Liver (tissue), 9 donors: Measurements from ENCODE around the gene HCFC1. TPM values are rescaled to one million over a fixed set of nuclear protein-coding genes. Genes with fewer than 3 reads are reported as not detected.

ENCODE experiments used
- DNase-seq: peaks from one replicate; pipeline ENCODE4 v3.0.0-alpha.2; 2017; ENCODE audit warnings: low spot score
- H3K27ac ChIP-seq, 2 donors: one replicate each; pipeline ENCODE4 v1.7.0; 2013; ENCODE audit warnings: inconsistent platforms in 2 of 2, low read length in 2 of 2, control low read depth in 1 of 2, low read depth in 1 of 2, mild to moderate bottlenecking in 1 of 2
- H3K27me3 ChIP-seq, 4 donors: one replicate each; pipeline versions ENCODE4 v1.6.1 to v1.7.0; 2013; ENCODE audit warnings: low read length in 3 of 4, inconsistent platforms in 1 of 4, mild to moderate bottlenecking in 1 of 4, moderate library complexity in 1 of 4; ENCODE audit not compliant: control insufficient read depth in 4 of 4, insufficient read depth in 4 of 4
- H3K36me3 ChIP-seq, 4 donors: one replicate each; pipeline versions ENCODE4 v1.6.1 to v1.7.0; 2013; ENCODE audit warnings: low read length in 3 of 4, mild to moderate bottlenecking in 3 of 4, low read depth in 1 of 4, moderate library complexity in 1 of 4; ENCODE audit not compliant: control insufficient read depth in 4 of 4, insufficient read depth in 3 of 4
- H3K4me1 ChIP-seq, 4 donors: one replicate each; pipeline versions ENCODE4 v1.6.1 to v1.7.0; 2013; ENCODE audit warnings: low read length in 3 of 4, mild to moderate bottlenecking in 3 of 4, moderate library complexity in 1 of 4; ENCODE audit not compliant: control insufficient read depth in 4 of 4, insufficient read depth in 4 of 4
- H3K4me3 ChIP-seq, 3 donors: one replicate each; pipeline versions ENCODE4 v1.6.1 to v1.7.0; 2013; ENCODE audit warnings: low read length in 3 of 3, control low read depth in 1 of 3, low read depth in 1 of 3, mild to moderate bottlenecking in 1 of 3
- H3K9ac ChIP-seq, 2 donors: one replicate each; pipeline ENCODE4 v1.7.0; 2013; ENCODE audit warnings: low read length in 2 of 2, mild to moderate bottlenecking in 2 of 2, moderate library complexity in 2 of 2, control low read depth in 1 of 2, low read depth in 1 of 2
- H3K9me3 ChIP-seq, 4 donors: one replicate each; pipeline versions ENCODE4 v1.6.1 to v1.7.0; 2013; ENCODE audit warnings: low read length in 3 of 4; ENCODE audit not compliant: control insufficient read depth in 4 of 4
- CTCF ChIP-seq: fragments of 150-350 bp; IDR thresholded peaks from 2 replicates; pipeline ENCODE4 v1.5.1; 2017; ENCODE audit warnings: improper control_type of control experiment, low read depth, low read length; ENCODE audit not compliant: missing input control
- FOXA1 ChIP-seq: IDR thresholded peaks from 2 replicates; pipeline ENCODE4 v1.6.1; 2016; ENCODE audit warnings: antibody characterized with exemption
- FOXA2 ChIP-seq: IDR thresholded peaks from 2 replicates; pipeline ENCODE4 v1.6.1; 2016; ENCODE audit warnings: antibody characterized with exemption
- GABPA ChIP-seq, 2 donors: IDR thresholded peaks in 1 of 2; conservative IDR thresholded peaks in 1 of 2; 2 replicates each; pipeline ENCODE4 v1.6.1; 2016; ENCODE audit warnings: antibody characterized with exemption in 2 of 2, mild to moderate bottlenecking in 1 of 2, moderate library complexity in 1 of 2
- HNF4A ChIP-seq, 2 donors: conservative IDR thresholded peaks; 2 replicates each; pipeline ENCODE4 v1.6.1; 2016; ENCODE audit warnings: antibody characterized with exemption in 2 of 2, mild to moderate bottlenecking in 2 of 2
- JUND ChIP-seq, 2 donors: IDR thresholded peaks; 2 replicates each; pipeline ENCODE4 v1.6.1; 2016; ENCODE audit warnings: antibody characterized with exemption in 2 of 2
- NR2F2 ChIP-seq: IDR thresholded peaks from 2 replicates; pipeline ENCODE4 v1.6.1; 2016; ENCODE audit warnings: antibody characterized with exemption
- RAD21 ChIP-seq, 2 donors: IDR thresholded peaks; 2 replicates each; pipeline ENCODE4 v1.6.1; 2016; ENCODE audit warnings: antibody characterized with exemption in 2 of 2, mild to moderate bottlenecking in 2 of 2
- REST ChIP-seq: IDR thresholded peaks from 2 replicates; pipeline ENCODE4 v1.6.1; 2016; ENCODE audit warnings: antibody characterized with exemption, mild to moderate bottlenecking
- RXRA ChIP-seq, 2 donors: IDR thresholded peaks; 2 replicates each; pipeline ENCODE4 v1.6.1; 2017 to 2018; ENCODE audit warnings: antibody characterized with exemption in 2 of 2, mild to moderate bottlenecking in 1 of 2
- SP1 ChIP-seq: IDR thresholded peaks from 2 replicates; pipeline ENCODE4 v1.6.1; 2018; ENCODE audit warnings: antibody characterized with exemption, mild to moderate bottlenecking
- TAF1 ChIP-seq: conservative IDR thresholded peaks from 2 replicates; pipeline ENCODE4 v1.6.1; 2016; ENCODE audit warnings: antibody characterized with exemption, mild to moderate bottlenecking
- YY1 ChIP-seq: IDR thresholded peaks from 2 replicates; pipeline ENCODE4 v1.6.1; 2016; ENCODE audit warnings: antibody characterized with exemption, mild to moderate bottlenecking
- ZBTB33 ChIP-seq: IDR thresholded peaks from 2 replicates; pipeline ENCODE4 v1.6.1; 2016; ENCODE audit warnings: antibody characterized with exemption
- WGBS: extraction: QIAGEN DNeasy Blood & Tissue Kit; methylation state at CpG from one replicate; pipeline ENCODE4 v1.1.7; 2013; 5-methylcytosine and 5-hydroxymethylcytosine counted together
- polyA plus RNA-seq, 2 donors: library from polyadenylated mRNA; stranded (reverse) in 1 of 2; unstranded in 1 of 2; fragments of 200-250 nt in 1 of 2; fragments of >200 nt in 1 of 2; fragmentation: Nextera tagmentation in 1 of 2; extraction: Ambion mirVana in 1 of 2; gene quantifications; one replicate each; pipeline versions ENCODE4 v1.2.1 to v1.2.3, GENCODE V29; 2013 to 2015
- total RNA-seq, 2 donors: library from RNA; depleted of rRNA; stranded (reverse); fragments of >200 nt; gene quantifications; one replicate each; pipeline ENCODE4 v1.2.3, GENCODE V29; 2014
- TF ChIP-seq, protein P1 (sequence below): IDR thresholded peaks from 2 replicates; pipeline ENCODE4 v1.6.1; 2016; ENCODE audit warnings: antibody characterized with exemption
- donor health status: healthy.
- donor health status: healthy.
- donor health status: healthy.
- donor health status: healthy.
- donor health status: healthy.

Gene HCFC1
- total and polyA plus RNA-seq, 4 donors = 7.9 to 26.9 (median 13.9) TPM

GRCh38 chrX:153931151-153931550 lies 40.5 kb downstream of the HCFC1 start (continued):
- TF ChIP-seq CTCF (no peak), SP1 (no peak), NR2F2 (no peak), GABPA (IDR thresholded peaks at IDR 0.05 in 1 of 2, conservative IDR thresholded peaks at IDR 0.05 in 1 of 2) (no peak)

DNA sequence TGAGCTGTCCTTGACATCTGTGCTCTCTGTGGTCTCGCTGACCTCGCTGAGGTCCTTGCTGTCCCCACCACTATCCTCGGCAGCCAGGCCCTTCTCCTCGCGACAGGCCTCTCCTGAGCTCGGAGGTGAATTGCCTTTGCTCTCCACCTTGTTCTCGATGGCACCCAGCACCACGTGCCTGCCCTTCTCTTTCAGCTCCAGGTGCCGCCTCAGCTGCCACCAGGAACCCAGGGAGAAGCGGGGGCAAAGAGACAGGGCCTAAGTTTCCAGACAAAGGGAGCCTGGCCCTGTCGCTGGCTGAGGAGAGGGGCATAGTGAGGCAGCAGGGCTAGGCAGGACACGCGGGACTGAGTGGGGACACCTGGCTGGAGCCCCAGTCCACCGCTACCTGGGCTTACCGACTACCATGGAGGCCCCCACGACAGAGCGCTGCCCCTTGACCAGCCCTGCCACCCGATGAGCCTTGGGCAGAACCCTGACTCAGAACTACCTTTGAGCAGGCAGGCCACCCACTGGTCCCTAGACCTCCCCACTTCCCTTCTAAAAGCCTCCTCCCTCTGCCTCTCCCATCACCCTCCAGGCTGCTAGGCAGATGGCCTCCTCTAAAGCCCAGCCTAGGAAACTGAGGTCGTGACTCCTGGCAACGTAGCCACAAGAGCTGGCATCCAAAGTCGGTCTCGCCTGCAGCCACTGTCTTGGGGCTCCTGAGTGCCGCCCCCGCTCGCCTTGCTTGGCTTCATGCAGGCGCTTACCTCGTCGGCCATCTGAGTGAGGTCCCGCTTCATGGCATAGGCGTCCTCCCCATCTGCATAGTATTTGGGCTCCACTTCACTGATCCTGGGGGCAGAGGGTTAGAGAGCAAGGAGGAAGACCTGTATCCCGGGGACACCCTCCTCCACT lies 41.4 kb downstream of the HCFC1 start:
- 92% methylated on average over 31 of the region's 31 CpGs for WGBS
- no peak for TF ChIP-seq RAD21 (IDR thresholded peaks at IDR 0.05)
- no peak overlapping the region for H3K4me3 ChIP-seq
- H3K9me3 ChIP-seq = no peaks in the 10 kb centered on the region
- no peak overlapping the region for H3K27ac ChIP-seq
- H3K4me1 ChIP-seq = peaks cover 5 to 36% (median 27%) of the 10 kb centered on the region in 4 donors
- H3K36me3 ChIP-seq = peaks cover 0 to 15% (median 1%) of the 10 kb centered on the region in 4 donors
- H3K27me3 ChIP-seq = no peaks in the 10 kb centered on the region
- no peak overlapping the region for H3K9ac ChIP-seq
- DNase-seq = no peak

DNA sequence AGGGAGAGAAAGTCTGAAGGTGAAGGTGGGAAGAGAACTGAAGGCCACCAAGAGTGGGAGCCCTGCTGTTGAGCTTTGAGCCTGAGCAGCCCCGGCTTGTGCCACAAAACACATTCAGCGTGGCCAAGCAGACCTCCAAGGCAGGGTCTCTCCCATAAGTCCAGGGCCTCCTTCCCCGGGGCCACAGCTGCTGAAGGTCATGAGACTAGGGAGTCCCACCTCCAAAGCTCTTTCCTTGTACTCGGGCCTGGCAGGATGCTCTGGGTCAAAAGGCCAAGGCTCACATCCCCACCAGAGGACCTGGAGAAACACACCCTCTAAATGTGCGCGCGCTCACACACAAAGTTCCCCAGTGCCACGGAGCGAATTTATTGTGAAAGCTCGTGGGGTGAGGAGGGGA lies 42.0 kb downstream of the HCFC1 start:
- peaks cover 6 to 35% (median 27%) of the 10 kb centered on the region in 4 donors for H3K4me1 ChIP-seq
- TF ChIP-seq SP1 (no peak), ZBTB33 (no peak), NR2F2 (no peak), GABPA (IDR thresholded peaks at IDR 0.05 in 1 of 2, conservative IDR thresholded peaks at IDR 0.05 in 1 of 2) (no peak), TAF1 (no peak), JUND (IDR thresholded peaks at IDR 0.05) (no peak), YY1 (no peak), REST (no peak), RAD21 (IDR thresholded peaks at IDR 0.05) (no peak), FOXA2 (no peak), RXRA (IDR thresholded peaks at IDR 0.05) (no peak), FOXA1 (no peak), HNF4A (conservative IDR thresholded peaks at IDR 0.05) (no peak)
- TF ChIP-seq, protein P1, sequence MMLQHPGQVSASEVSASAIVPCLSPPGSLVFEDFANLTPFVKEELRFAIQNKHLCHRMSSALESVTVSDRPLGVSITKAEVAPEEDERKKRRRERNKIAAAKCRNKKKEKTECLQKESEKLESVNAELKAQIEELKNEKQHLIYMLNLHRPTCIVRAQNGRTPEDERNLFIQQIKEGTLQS = no peak
- no peaks in the 10 kb centered on the region for H3K9me3 ChIP-seq
- no peak overlapping the region for H3K27ac ChIP-seq
- no peak overlapping the region for H3K9ac ChIP-seq
- no peak overlapping the region for H3K4me3 ChIP-seq
- H3K36me3 ChIP-seq = peaks cover 0 to 15% (median 1%) of the 10 kb centered on the region in 4 donors
- no peak for DNase-seq
- no peaks in the 10 kb centered on the region for H3K27me3 ChIP-seq
- WGBS = 85% methylated on average over 10 of the region's 10 CpGs
